Measurements from ENCODE around the gene CDADC1. TPM values are rescaled to one million over a fixed set of nuclear protein-coding genes. Genes with fewer than 3 reads are reported as not detected.

CDADC1 gene
- total and polyA plus RNA-seq, 8 donors, result 11.6 to 17.8 (median 14.8) TPM

DNA sequence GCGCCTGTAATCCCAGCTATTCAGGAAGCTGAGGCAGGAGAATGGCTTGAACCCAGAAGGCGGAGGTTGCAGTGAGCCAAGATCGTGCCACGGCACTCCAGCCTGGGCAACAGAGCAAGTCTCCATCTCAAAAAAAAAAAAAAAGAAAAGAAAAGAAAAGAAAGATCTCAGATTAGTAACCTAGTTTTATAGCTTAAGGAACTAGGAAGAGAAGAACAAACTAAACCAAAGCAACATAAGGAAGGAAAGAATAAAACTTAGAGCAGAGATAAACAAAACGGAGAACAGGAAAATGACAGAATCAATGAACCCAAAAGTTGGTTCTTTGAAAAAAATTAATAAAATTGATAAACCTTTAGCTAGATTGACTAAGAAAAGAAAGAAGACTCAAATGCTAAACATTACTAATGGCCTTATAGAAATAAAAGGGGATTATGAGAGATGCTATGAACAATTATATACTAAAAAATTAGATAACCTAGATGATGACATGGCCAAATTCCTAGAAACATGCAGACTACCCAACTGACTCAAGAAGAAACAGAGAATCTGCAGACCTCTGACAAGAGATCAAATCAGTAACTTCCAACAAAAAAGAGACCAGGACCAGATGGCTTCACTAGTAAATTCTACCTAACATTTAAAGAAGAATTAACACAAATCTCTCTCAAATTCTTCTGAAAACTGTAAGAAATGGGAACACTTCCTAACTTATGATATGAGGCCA lies 68.2 kb downstream of the CDADC1 start:
- Histone ChIP-seq H3K27ac (no peak overlapping the region), H3K36me3 (no peaks in the 10 kb centered on the region), H3K4me1 (peaks cover 4 to 9% of the 10 kb centered on the region in 2 donors), H3K4me3 (no peak overlapping the region), H3K9me3 (no peaks in the 10 kb centered on the region), H3K27me3 (no peaks in the 10 kb centered on the region)
- intact Hi-C loops (cut with DNase I), result no loop called here
- TF ChIP-seq CTCF (IDR thresholded peaks at IDR 0.05), result no peak
- ATAC-seq, result no peak
- no peak for DNase-seq

DNA sequence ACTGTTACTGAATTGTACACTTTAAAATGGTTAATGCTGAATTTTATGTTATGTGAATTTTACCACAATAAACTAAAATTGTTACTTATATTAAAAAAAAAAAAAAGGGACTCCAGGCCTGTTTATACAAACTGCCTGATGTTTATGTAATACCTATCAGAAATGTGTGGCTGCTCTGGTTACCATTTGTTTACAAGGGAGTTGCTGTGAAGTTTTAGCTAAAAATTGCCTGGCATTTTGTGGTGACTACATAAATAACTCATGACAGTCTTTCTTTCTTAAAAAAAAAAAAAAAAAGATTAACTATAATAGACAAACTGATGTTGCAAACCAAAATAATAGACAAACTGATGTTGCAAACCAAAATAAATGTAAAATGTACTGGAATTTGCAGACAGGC lies 71.8 kb downstream of the CDADC1 start:
- Histone ChIP-seq H3K27ac (no peak overlapping the region), H3K9me3 (no peaks in the 10 kb centered on the region), H3K4me1 (peaks cover 0 to 5% of the 10 kb centered on the region in 2 donors), H3K36me3 (no peaks in the 10 kb centered on the region), H3K27me3 (no peaks in the 10 kb centered on the region), H3K4me3 (no peak overlapping the region)
- no peak for TF ChIP-seq CTCF (IDR thresholded peaks at IDR 0.05)
- DNase-seq (no peak), ATAC-seq (no peak)
- intact Hi-C loops (cut with DNase I), result no loop called here

- intact Hi-C loops (cut with DNase I), result no loop called here
- Histone ChIP-seq H3K9me3 (no peaks in the 10 kb centered on the region), H3K4me1 (peaks cover 0 to 1% of the 10 kb centered on the region in 2 donors), H3K4me3 (no peak overlapping the region), H3K36me3 (no peaks in the 10 kb centered on the region), H3K27me3 (no peaks in the 10 kb centered on the region), H3K27ac (no peak overlapping the region)
- no peak for TF ChIP-seq CTCF (IDR thresholded peaks at IDR 0.05)
- ATAC-seq (no peak), DNase-seq (no peak)
Measured at GRCh38 chr13:49319951-49320350, 72.2 kb downstream of the CDADC1 start.

- no peak overlapping the region for H3K27ac ChIP-seq
- H3K9me3 ChIP-seq, result no peaks in the 10 kb centered on the region
- TF ChIP-seq CTCF (IDR thresholded peaks at IDR 0.05), result no peak
- intact Hi-C loops (cut with DNase I), result no loop called here
- H3K4me3 ChIP-seq, result no peak overlapping the region
- ATAC-seq (no peak), DNase-seq (no peak)
- H3K4me1 ChIP-seq, result no peaks in the 10 kb centered on the region
- no peaks in the 10 kb centered on the region for H3K36me3 ChIP-seq
- no peaks in the 10 kb centered on the region for H3K27me3 ChIP-seq
Measured at GRCh38 chr13:49320975-49321374, 73.2 kb downstream of the CDADC1 start.

GRCh38 chr13:49322702-49323101 lies 75.0 kb downstream of the CDADC1 start:
- Histone ChIP-seq H3K27me3 (no peaks in the 10 kb centered on the region), H3K4me1 (no peaks in the 10 kb centered on the region), H3K27ac (no peak overlapping the region), H3K4me3 (no peak overlapping the region), H3K9me3 (no peaks in the 10 kb centered on the region), H3K36me3 (no peaks in the 10 kb centered on the region)
- DNase-seq (no peak), ATAC-seq (no peak)
- no peak for TF ChIP-seq CTCF (IDR thresholded peaks at IDR 0.05)
- intact Hi-C loops (cut with DNase I), result no loop called here

All from left lung (tissue), 10 donors.